Chondrocyte (in vitro differentiated cells): Measurements from ENCODE around the gene HPCAL1. TPM values are rescaled to one million over a fixed set of nuclear protein-coding genes. Genes with fewer than 3 reads are reported as not detected.

Source experiments
- DNase-seq: peaks from one replicate; pipeline ENCODE4 v3.0.0; 2021; ENCODE audit warnings: mixed read lengths, low spot score
- H3K27ac Mint-ChIP-seq: one replicate; pipeline ENCODE4 v1.8.0; 2021; ENCODE audit warnings: mild to moderate bottlenecking, moderate library complexity, mixed read lengths; ENCODE audit not compliant: unreplicated experiment
- H3K27me3 Mint-ChIP-seq: 2 replicates; pipeline ENCODE4 v1.8.0; 2021; ENCODE audit warnings: low read depth, mixed read lengths
- H3K36me3 Mint-ChIP-seq: 2 replicates; pipeline ENCODE4 v1.8.0; 2021; ENCODE audit warnings: low read depth, mixed read lengths
- H3K4me1 Mint-ChIP-seq: 2 replicates; pipeline ENCODE4 v1.8.0; 2021; ENCODE audit warnings: low read depth, mild to moderate bottlenecking, mixed read lengths
- H3K4me3 Mint-ChIP-seq: one replicate; pipeline ENCODE4 v1.8.0; 2021; ENCODE audit warnings: mild to moderate bottlenecking, moderate library complexity, mixed read lengths; ENCODE audit not compliant: unreplicated experiment
- H3K9me3 Mint-ChIP-seq: 2 replicates; pipeline ENCODE4 v1.8.0; 2021; ENCODE audit warnings: low read depth, mixed read lengths
- CTCF ChIP-seq: fragments of 200-600 bp; sonication (generic); IDR thresholded peaks from 2 replicates; pipeline ENCODE4 v1.5.0; 2021; ENCODE audit warnings: antibody characterized with exemption, mild to moderate bottlenecking, moderate library complexity
- total RNA-seq: library from RNA; stranded (reverse); gene quantifications from 3 replicates; pipeline ENCODE4 v1.2.1, GENCODE V29; 2021

HPCAL1 gene
- total RNA-seq, 1 donor from 2014 or later, result 19.3 TPM

GRCh38 chr2:10377052-10377746 is 74.5 kb downstream of the HPCAL1 start:
- no peaks in the 10 kb centered on the region for H3K36me3 Mint-ChIP-seq
- H3K27ac Mint-ChIP-seq, result no peak overlapping the region
- peaks cover 20% of the 10 kb centered on the region for H3K4me1 Mint-ChIP-seq
- no peak for TF ChIP-seq CTCF
- no peaks in the 10 kb centered on the region for H3K27me3 Mint-ChIP-seq
- H3K9me3 Mint-ChIP-seq, result no peaks in the 10 kb centered on the region
- no peak for DNase-seq
- H3K4me3 Mint-ChIP-seq, result no peak overlapping the region

GRCh38 chr2:10377747-10378085 is 75.0 kb downstream of the HPCAL1 start:
- Mint-ChIP-seq H3K36me3 (no peaks in the 10 kb centered on the region), H3K4me3 (no peak overlapping the region), H3K27me3 (no peaks in the 10 kb centered on the region), H3K27ac (no peak overlapping the region), H3K9me3 (no peaks in the 10 kb centered on the region), H3K4me1 (peaks cover 20% of the 10 kb centered on the region)
- no peak for TF ChIP-seq CTCF
- DNase-seq, result no peak

- no peaks in the 10 kb centered on the region for H3K27me3 Mint-ChIP-seq
- peaks cover 20% of the 10 kb centered on the region for H3K4me1 Mint-ChIP-seq
- no peaks in the 10 kb centered on the region for H3K9me3 Mint-ChIP-seq
- no peak overlapping the region for H3K27ac Mint-ChIP-seq
- TF ChIP-seq CTCF, result no peak
- no peaks in the 10 kb centered on the region for H3K36me3 Mint-ChIP-seq
- no peak for DNase-seq
- H3K4me3 Mint-ChIP-seq, result no peak overlapping the region
Measured at GRCh38 chr2:10378189-10378588, 75.5 kb downstream of the HPCAL1 start.

- DNase-seq, result no peak
- H3K4me1 Mint-ChIP-seq, result peaks cover 20% of the 10 kb centered on the region
Measured at GRCh38 chr2:10380048-10380926, 77.6 kb downstream of the HPCAL1 start.

More at GRCh38 chr2:10380048-10380926, 77.6 kb downstream of the HPCAL1 start:
- H3K9me3 Mint-ChIP-seq, result no peaks in the 10 kb centered on the region
- H3K27me3 Mint-ChIP-seq, result no peaks in the 10 kb centered on the region
- no peak overlapping the region for H3K4me3 Mint-ChIP-seq
- no peaks in the 10 kb centered on the region for H3K36me3 Mint-ChIP-seq
- no peak for TF ChIP-seq CTCF
- H3K27ac Mint-ChIP-seq, result no peak overlapping the region
